ENCODE results near the gene BAK1. TPM values are rescaled to one million over a fixed set of nuclear protein-coding genes. Genes with fewer than 3 reads are reported as not detected.
"Not testable (repeated sequence)": the region's sequence is repeated elsewhere in the genome, so short reads cannot be mapped to it uniquely, and the experiment has no call there.

The BAK1 gene
- total RNA-seq, 1 experiment from 2014 or later, result 45.8 TPM

- no peak overlapping the region for H3K4me3 Mint-ChIP-seq (ENCODE audit: unreplicated experiment)
- H3K27ac Mint-ChIP-seq (ENCODE audit: low read depth, unreplicated experiment), result no peak overlapping the region
- H3K27me3 Mint-ChIP-seq (ENCODE audit: insufficient read depth, unreplicated experiment), result no peaks in the 10 kb centered on the region
- no peak for DNase-seq (ENCODE audit: unreplicated experiment)
- TF ChIP-seq, protein P1, sequence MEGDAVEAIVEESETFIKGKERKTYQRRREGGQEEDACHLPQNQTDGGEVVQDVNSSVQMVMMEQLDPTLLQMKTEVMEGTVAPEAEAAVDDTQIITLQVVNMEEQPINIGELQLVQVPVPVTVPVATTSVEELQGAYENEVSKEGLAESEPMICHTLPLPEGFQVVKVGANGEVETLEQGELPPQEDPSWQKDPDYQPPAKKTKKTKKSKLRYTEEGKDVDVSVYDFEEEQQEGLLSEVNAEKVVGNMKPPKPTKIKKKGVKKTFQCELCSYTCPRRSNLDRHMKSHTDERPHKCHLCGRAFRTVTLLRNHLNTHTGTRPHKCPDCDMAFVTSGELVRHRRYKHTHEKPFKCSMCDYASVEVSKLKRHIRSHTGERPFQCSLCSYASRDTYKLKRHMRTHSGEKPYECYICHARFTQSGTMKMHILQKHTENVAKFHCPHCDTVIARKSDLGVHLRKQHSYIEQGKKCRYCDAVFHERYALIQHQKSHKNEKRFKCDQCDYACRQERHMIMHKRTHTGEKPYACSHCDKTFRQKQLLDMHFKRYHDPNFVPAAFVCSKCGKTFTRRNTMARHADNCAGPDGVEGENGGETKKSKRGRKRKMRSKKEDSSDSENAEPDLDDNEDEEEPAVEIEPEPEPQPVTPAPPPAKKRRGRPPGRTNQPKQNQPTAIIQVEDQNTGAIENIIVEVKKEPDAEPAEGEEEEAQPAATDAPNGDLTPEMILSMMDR (IDR thresholded peaks at IDR 0.05; ENCODE audit: unreplicated experiment), result no peak
- CTCF ChIA-PET, result interaction anchor here (0.5 to 2.7 kb wide), 7 partner anchors 8 to 556 kb away, joined by 3 to 13 read pairs (median 4); partner anchors contain the start of gene BAK1
- peaks cover 17% of the 10 kb centered on the region for H3K4me1 Mint-ChIP-seq (ENCODE audit: insufficient read depth, unreplicated experiment)
- no TSS peak for BruUV-seq (replicated peaks)
- no peaks in the 10 kb centered on the region for H3K36me3 Mint-ChIP-seq (ENCODE audit: insufficient read depth, unreplicated experiment)
- no peaks in the 10 kb centered on the region for H3K9me3 Mint-ChIP-seq (ENCODE audit: unreplicated experiment)
- POLR2A ChIA-PET, result interaction anchor here (0.7 to 1.5 kb wide), 7 partner anchors 9 to 141 kb away, joined by 3 to 5 read pairs (median 3); no protein-coding TSS in a partner anchor
- intact Hi-C loops (cut with micrococcal nuclease), result no loop called here
These were observed 17.7 kb upstream of the BAK1 start for GRCh38 chr6:33597551-33598322.

GRCh38 chr6:33596894-33597293 lies 16.8 kb upstream of the BAK1 start:
- POLR2A ChIA-PET, result interaction anchor here (0.7 to 1.5 kb wide), 4 partner anchors 9 to 72 kb away, joined by 3 to 7 read pairs (median 4); no protein-coding TSS in a partner anchor
- H3K36me3 Mint-ChIP-seq (ENCODE audit: insufficient read depth, unreplicated experiment); H3K9me3 Mint-ChIP-seq (ENCODE audit: unreplicated experiment); BruUV-seq (replicated peaks); H3K27ac Mint-ChIP-seq (ENCODE audit: low read depth, unreplicated experiment); H3K4me3 Mint-ChIP-seq (ENCODE audit: unreplicated experiment); DNase-seq (ENCODE audit: unreplicated experiment); H3K27me3 Mint-ChIP-seq (ENCODE audit: insufficient read depth, unreplicated experiment); intact Hi-C loops (cut with micrococcal nuclease): not testable (repeated sequence)
- H3K4me1 Mint-ChIP-seq (ENCODE audit: insufficient read depth, unreplicated experiment), result peaks cover 22% of the 10 kb centered on the region
- CTCF ChIA-PET, result interaction anchor here (1.2 to 2.3 kb wide), 2 partner anchors 11 to 13 kb away, joined by 4 to 10 read pairs; no protein-coding TSS in a partner anchor

- no TSS peak for BruUV-seq (replicated peaks)
These were observed 15.1 kb upstream of the BAK1 start for GRCh38 chr6:33595001-33595846.

GRCh38 chr6:33593414-33593727 lies 13.3 kb upstream of the BAK1 start:
- no peak overlapping the region for H3K4me3 Mint-ChIP-seq (ENCODE audit: unreplicated experiment)
- TF ChIP-seq, protein P1 (IDR thresholded peaks at IDR 0.05; ENCODE audit: unreplicated experiment), result no peak

More at GRCh38 chr6:33595001-33595846, 15.1 kb upstream of the BAK1 start:
- no peaks in the 10 kb centered on the region for H3K9me3 Mint-ChIP-seq (ENCODE audit: unreplicated experiment)
- peak; percentile 40 for DNase-seq (ENCODE audit: unreplicated experiment)
- TF ChIP-seq, protein P1 (IDR thresholded peaks at IDR 0.05; ENCODE audit: unreplicated experiment), result no peak
- H3K27me3 Mint-ChIP-seq (ENCODE audit: insufficient read depth, unreplicated experiment), result no peaks in the 10 kb centered on the region
- H3K27ac Mint-ChIP-seq (ENCODE audit: low read depth, unreplicated experiment), result peak overlapping the region; percentile 47
- no peak overlapping the region for H3K4me3 Mint-ChIP-seq (ENCODE audit: unreplicated experiment)
- H3K4me1 Mint-ChIP-seq (ENCODE audit: insufficient read depth, unreplicated experiment), result peaks cover 34% of the 10 kb centered on the region
- intact Hi-C loops (cut with micrococcal nuclease), result no loop called here
- CTCF ChIA-PET, result interaction anchor here (0.8 to 3.9 kb wide), 4 partner anchors 12 to 105 kb away, joined by 3 to 10 read pairs (median 4); no protein-coding TSS in a partner anchor
- no peaks in the 10 kb centered on the region for H3K36me3 Mint-ChIP-seq (ENCODE audit: insufficient read depth, unreplicated experiment)
- POLR2A ChIA-PET, result interaction anchor here (1.0 to 1.5 kb wide), 3 partner anchors 26 to 116 kb away, joined by 3 to 7 read pairs (median 3); partner anchors contain the start of genes ITPR3 and UQCC2

More at GRCh38 chr6:33593414-33593727, 13.3 kb upstream of the BAK1 start:
- no peaks in the 10 kb centered on the region for H3K27me3 Mint-ChIP-seq (ENCODE audit: insufficient read depth, unreplicated experiment)
- BruUV-seq (replicated peaks), result no TSS peak
- no peak overlapping the region for H3K27ac Mint-ChIP-seq (ENCODE audit: low read depth, unreplicated experiment)
- H3K36me3 Mint-ChIP-seq (ENCODE audit: insufficient read depth, unreplicated experiment), result no peaks in the 10 kb centered on the region
- ChIA-PET POLR2A (no interaction called here), CTCF (interaction anchor here (3.9 kb wide), 1 partner anchor 107 kb away, joined by 10 read pairs; no protein-coding TSS in a partner anchor)
- no peak for DNase-seq (ENCODE audit: unreplicated experiment)
- intact Hi-C loops (cut with micrococcal nuclease), result no loop called here
- no peaks in the 10 kb centered on the region for H3K9me3 Mint-ChIP-seq (ENCODE audit: unreplicated experiment)
- H3K4me1 Mint-ChIP-seq (ENCODE audit: insufficient read depth, unreplicated experiment), result peaks cover 31% of the 10 kb centered on the region
